ENCODE results near the gene KIF24.

DNA sequence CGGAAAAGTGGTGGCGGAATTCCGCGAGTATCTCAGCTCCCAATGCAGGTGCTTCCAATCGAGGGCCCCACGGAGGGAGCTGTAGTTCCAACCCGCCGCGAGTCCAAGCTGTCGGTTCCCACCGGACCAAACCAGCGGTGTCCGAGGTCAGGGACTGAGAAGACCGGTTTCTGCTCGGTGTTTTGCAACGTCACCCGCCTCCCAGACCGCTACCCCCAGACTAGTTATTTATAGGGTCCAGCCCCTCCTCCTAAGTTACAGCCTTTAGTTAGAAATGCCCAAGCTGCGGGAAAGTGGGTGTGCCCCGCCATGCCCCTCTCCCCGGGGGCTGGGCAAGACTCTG, 48.3 kb upstream of the KIF24 start:
- TF ChIP-seq SIN3A (conservative IDR thresholded peaks at IDR 0.05 in 1 of 2, IDR thresholded peaks at IDR 0.05 in 1 of 2; ENCODE audit: low read depth in 1 of 2, low read length in 2 of 2) (no peak), SIX5 (IDR thresholded peaks at IDR 0.05; ENCODE audit: low read depth, low read length) (no peak), EP300 (IDR thresholded peaks at IDR 0.05; ENCODE audit: borderline replicate concordance in 1 of 2, low read depth in 2 of 2, low read length in 2 of 2) (no peak), EZH2 (IDR thresholded peaks at IDR 0.05; ENCODE audit: low read depth, low read length, severe bottlenecking) (no peak)

Data from H1 (cell line).